ENCODE data around the gene MAFF.

- peak in 1 of 2 donors; percentile 19 for TF ChIP-seq EP300 (IDR thresholded peaks at IDR 0.05)
- TF ChIP-seq CTCF (IDR thresholded peaks at IDR 0.05), result no peak
- TF ChIP-seq POLR2A (IDR thresholded peaks at IDR 0.05), result no peak
These were observed 44.9 kb downstream of the MAFF start for GRCh38 chr22:38246692-38247091.
